Stimulated activated CD8-positive, alpha-beta memory T cell treated with anti-CD3 and anti-CD28 coated beads, Interleukin-15, amount 100 ng/mL, for 24 hours (primary cell): Measurements from ENCODE around the gene DEXI.
"Not testable (repeated sequence)": the region's sequence is repeated elsewhere in the genome, so short reads cannot be mapped to it uniquely, and the experiment has no call there.

Experiments used
- DNase-seq: peaks from one replicate; pipeline ENCODE4 v3.0.0-alpha.2; 2020; ENCODE audit warnings: low read depth

Gene DEXI

GRCh38 chr16:10926867-10927266 is 15.4 kb downstream of the DEXI start:
- DNase-seq = no peak

GRCh38 chr16:10926094-10926493 is 16.2 kb downstream of the DEXI start:
- no peak for DNase-seq

GRCh38 chr16:10925285-10925684 is 17.0 kb downstream of the DEXI start:
- not testable (repeated sequence) for DNase-seq

GRCh38 chr16:10923650-10924214 is 18.5 kb downstream of the DEXI start:
- no peak for DNase-seq

GRCh38 chr16:10923146-10923649 is 19.1 kb downstream of the DEXI start:
- DNase-seq = no peak

GRCh38 chr16:10922328-10923145 is 19.7 kb downstream of the DEXI start:
- no peak for DNase-seq

GRCh38 chr16:10921536-10922327 is 20.5 kb downstream of the DEXI start:
- DNase-seq = no peak

- DNase-seq = no peak
Observed at GRCh38 chr16:10920726-10921427, 21.4 kb downstream of the DEXI start.

- DNase-seq = no peak
Observed at GRCh38 chr16:10919003-10919351, 23.3 kb downstream of the DEXI start.

GRCh38 chr16:10918294-10919002 is 23.8 kb downstream of the DEXI start:
- DNase-seq = peak; percentile 70

GRCh38 chr16:10916534-10916933 is 25.7 kb downstream of the DEXI start:
- no peak for DNase-seq

GRCh38 chr16:10911267-10911666 is 31.0 kb downstream of the DEXI start:
- DNase-seq = no peak

- no peak for DNase-seq
Observed at GRCh38 chr16:10907757-10908045, 34.6 kb downstream of the DEXI start.

GRCh38 chr16:10906914-10907756 is 35.1 kb downstream of the DEXI start:
- no peak for DNase-seq

GRCh38 chr16:10906482-10906881 is 35.8 kb downstream of the DEXI start:
- no peak for DNase-seq

- DNase-seq = no peak
Observed at GRCh38 chr16:10902999-10903398, 39.3 kb downstream of the DEXI start.

GRCh38 chr16:10897134-10897533 is 45.1 kb downstream of the DEXI start:
- DNase-seq = no peak

- DNase-seq = no peak
Observed at GRCh38 chr16:10896723-10897122, 45.5 kb downstream of the DEXI start.

GRCh38 chr16:10896165-10896564 is 46.1 kb downstream of the DEXI start:
- DNase-seq = no peak

GRCh38 chr16:10895053-10895946 is 47.0 kb downstream of the DEXI start:
- no peak for DNase-seq
